Measurements from ENCODE around the gene PTPRN2. TPM values are rescaled to one million over a fixed set of nuclear protein-coding genes. Genes with fewer than 3 reads are reported as not detected.

Gene PTPRN2
- total RNA-seq, 1 experiment from 2014 or later = not detected

DNA sequence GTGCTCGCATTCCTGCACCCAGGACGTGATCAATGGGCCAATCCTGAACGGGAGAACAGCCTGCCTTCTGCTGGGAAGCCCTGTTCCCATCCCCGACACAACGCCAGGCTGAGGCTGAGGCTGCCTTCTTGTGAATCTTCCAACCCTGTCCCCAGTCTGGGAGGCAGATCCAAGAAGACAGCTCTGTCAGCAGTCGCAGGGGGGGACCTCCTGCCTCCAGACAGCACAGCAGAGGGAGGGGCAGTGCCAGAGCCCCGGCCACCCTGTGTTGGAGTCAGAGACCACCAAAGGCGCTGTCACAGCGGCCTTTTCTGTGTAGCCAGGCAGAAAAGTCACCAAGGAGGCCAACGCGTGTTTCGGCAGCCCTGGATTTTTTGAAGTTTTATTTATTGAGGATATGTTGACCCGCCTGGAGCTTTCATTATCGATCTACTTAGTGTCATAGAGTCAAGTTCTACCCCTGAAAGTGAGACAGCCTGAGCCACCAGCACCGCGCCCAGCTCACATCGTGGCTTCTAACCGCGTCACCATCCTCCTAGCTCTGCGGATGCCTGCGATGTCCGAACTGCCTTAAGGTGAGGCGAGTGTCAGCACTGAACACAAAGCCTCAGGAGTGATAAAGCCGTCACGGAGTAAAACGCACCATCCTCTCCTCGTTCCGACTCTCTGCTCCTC is 86.1 kb downstream of the PTPRN2 start:
- intact Hi-C loops (cut with micrococcal nuclease; ENCODE audit: unreplicated experiment) = no loop called here
- Histone ChIP-seq H3K27ac (no peak overlapping the region), H2AFZ (no peak overlapping the region), H3K9me3 (ENCODE audit: insufficient read depth, low read depth) (no peaks in the 10 kb centered on the region; the same call in 1 of the 2 replicates), H3K36me3 (ENCODE audit: low read depth) (no peaks in the 10 kb centered on the region), H4K20me1 (ENCODE audit: insufficient read depth) (no peaks in the 10 kb centered on the region), H3K79me2 (ENCODE audit: low read depth) (no peaks in the 10 kb centered on the region), H3F3A (ENCODE audit: insufficient read depth, low read depth) (no peaks in the 10 kb centered on the region), H3K27me3 (ENCODE audit: insufficient read depth, low read depth) (peaks cover 87% of the 10 kb centered on the region), H3K4me3 (no peak overlapping the region), H3K4me1 (replicated peaks; ENCODE audit: insufficient read depth) (no peaks in the 10 kb centered on the region), H3K9me2 (ENCODE audit: insufficient read depth) (no peaks in the 10 kb centered on the region), H3K4me2 (no peak overlapping the region)
- POLR2A ChIA-PET (ENCODE audit: unreplicated experiment) = no interaction called here
- TF ChIP-seq, protein P1, sequence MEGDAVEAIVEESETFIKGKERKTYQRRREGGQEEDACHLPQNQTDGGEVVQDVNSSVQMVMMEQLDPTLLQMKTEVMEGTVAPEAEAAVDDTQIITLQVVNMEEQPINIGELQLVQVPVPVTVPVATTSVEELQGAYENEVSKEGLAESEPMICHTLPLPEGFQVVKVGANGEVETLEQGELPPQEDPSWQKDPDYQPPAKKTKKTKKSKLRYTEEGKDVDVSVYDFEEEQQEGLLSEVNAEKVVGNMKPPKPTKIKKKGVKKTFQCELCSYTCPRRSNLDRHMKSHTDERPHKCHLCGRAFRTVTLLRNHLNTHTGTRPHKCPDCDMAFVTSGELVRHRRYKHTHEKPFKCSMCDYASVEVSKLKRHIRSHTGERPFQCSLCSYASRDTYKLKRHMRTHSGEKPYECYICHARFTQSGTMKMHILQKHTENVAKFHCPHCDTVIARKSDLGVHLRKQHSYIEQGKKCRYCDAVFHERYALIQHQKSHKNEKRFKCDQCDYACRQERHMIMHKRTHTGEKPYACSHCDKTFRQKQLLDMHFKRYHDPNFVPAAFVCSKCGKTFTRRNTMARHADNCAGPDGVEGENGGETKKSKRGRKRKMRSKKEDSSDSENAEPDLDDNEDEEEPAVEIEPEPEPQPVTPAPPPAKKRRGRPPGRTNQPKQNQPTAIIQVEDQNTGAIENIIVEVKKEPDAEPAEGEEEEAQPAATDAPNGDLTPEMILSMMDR (conservative IDR thresholded peaks at IDR 0.05) = no peak
- TF ChIP-seq EZH2 (IDR thresholded peaks at IDR 0.05; ENCODE audit: low read depth) = no peak
- DNase-seq = no peak
- CTCF ChIA-PET = no interaction called here
- BruUV-seq (replicated peaks) = no TSS peak

DNA sequence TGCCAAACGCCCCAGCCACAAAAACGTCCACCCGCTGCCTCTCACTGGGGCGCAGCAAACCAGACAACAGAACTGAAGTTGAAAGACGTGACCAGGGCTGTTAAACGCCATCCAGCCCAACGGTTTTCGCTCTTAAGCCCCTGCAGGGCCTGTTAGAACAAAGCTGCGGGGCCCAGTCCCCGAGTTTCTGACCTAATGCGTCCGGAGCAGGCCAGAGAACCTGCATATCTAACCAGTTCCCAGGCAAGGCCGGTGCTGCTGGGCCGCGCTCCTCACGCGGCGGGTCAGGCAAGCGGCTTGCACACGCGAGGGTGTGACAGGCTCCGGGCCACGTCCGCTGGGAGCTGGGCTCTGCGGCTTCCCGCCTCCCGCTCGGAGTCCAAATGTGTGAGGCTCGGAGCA is 87.0 kb downstream of the PTPRN2 start:
- intact Hi-C loops (cut with micrococcal nuclease; ENCODE audit: unreplicated experiment) = no loop called here
- TF ChIP-seq, protein P1 (conservative IDR thresholded peaks at IDR 0.05) = no peak
- TF ChIP-seq EZH2 (IDR thresholded peaks at IDR 0.05; ENCODE audit: low read depth) = no peak
- no peak overlapping the region for H2AFZ ChIP-seq
- no peaks in the 10 kb centered on the region for H3K9me3 ChIP-seq (ENCODE audit: insufficient read depth, low read depth)
- no peak overlapping the region for H3K4me3 ChIP-seq
- no peaks in the 10 kb centered on the region for H3K9me2 ChIP-seq (ENCODE audit: insufficient read depth)
- H3F3A ChIP-seq (ENCODE audit: insufficient read depth, low read depth) = no peaks in the 10 kb centered on the region
- H3K4me1 ChIP-seq (replicated peaks; ENCODE audit: insufficient read depth) = no peaks in the 10 kb centered on the region
- H3K36me3 ChIP-seq (ENCODE audit: low read depth) = no peaks in the 10 kb centered on the region
- DNase-seq = no peak
- H3K79me2 ChIP-seq (ENCODE audit: low read depth) = no peaks in the 10 kb centered on the region
- no peaks in the 10 kb centered on the region for H4K20me1 ChIP-seq (ENCODE audit: insufficient read depth)
- BruUV-seq (replicated peaks) = no TSS peak
- peaks cover 78% of the 10 kb centered on the region for H3K27me3 ChIP-seq (ENCODE audit: insufficient read depth, low read depth)
- ChIA-PET CTCF (no interaction called here), POLR2A (ENCODE audit: unreplicated experiment) (no interaction called here)
- H3K27ac ChIP-seq = no peak overlapping the region
- H3K4me2 ChIP-seq = no peak overlapping the region

DNA sequence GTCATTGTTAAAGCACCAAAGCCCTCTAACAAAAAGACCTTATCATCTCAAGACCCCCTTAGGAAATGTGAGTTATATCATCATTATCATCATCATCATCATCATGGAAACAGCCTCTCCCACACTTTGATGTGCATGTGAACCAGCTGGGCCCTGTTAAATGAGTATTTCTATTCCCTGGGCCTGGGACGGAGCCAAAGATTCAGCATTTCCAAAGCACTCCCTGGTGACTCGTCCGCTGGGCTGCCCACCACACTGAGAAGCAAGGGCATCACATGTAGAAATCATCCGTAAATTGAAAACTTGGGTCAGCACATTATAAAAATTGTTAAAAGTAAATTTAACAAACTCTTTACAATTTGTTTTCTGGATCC is 88.6 kb downstream of the PTPRN2 start:
- no peaks in the 10 kb centered on the region for H3K4me1 ChIP-seq (replicated peaks; ENCODE audit: insufficient read depth)
- POLR2A ChIA-PET (ENCODE audit: unreplicated experiment) = no interaction called here
- H3F3A ChIP-seq (ENCODE audit: insufficient read depth, low read depth) = no peaks in the 10 kb centered on the region
- H3K27ac ChIP-seq = no peak overlapping the region
- no peak overlapping the region for H2AFZ ChIP-seq
- no peak for TF ChIP-seq EZH2 (IDR thresholded peaks at IDR 0.05; ENCODE audit: low read depth)
- TF ChIP-seq, protein P1 (conservative IDR thresholded peaks at IDR 0.05) = no peak
- H3K4me3 ChIP-seq = no peak overlapping the region
- no peaks in the 10 kb centered on the region for H3K9me2 ChIP-seq (ENCODE audit: insufficient read depth)
- H3K27me3 ChIP-seq (ENCODE audit: insufficient read depth, low read depth) = peaks cover 77% of the 10 kb centered on the region
- H3K36me3 ChIP-seq (ENCODE audit: low read depth) = no peaks in the 10 kb centered on the region
- H3K4me2 ChIP-seq = no peak overlapping the region
- intact Hi-C loops (cut with micrococcal nuclease; ENCODE audit: unreplicated experiment) = no loop called here
- no peaks in the 10 kb centered on the region for H3K9me3 ChIP-seq (ENCODE audit: insufficient read depth, low read depth)
- CTCF ChIA-PET = no interaction called here
- no TSS peak for BruUV-seq (replicated peaks)
- DNase-seq = no peak
- H3K79me2 ChIP-seq (ENCODE audit: low read depth) = no peaks in the 10 kb centered on the region
- no peaks in the 10 kb centered on the region for H4K20me1 ChIP-seq (ENCODE audit: insufficient read depth)

Measured in PC-9 (cell line).